Fibroblast of pulmonary artery (primary cell): ENCODE data around the gene TLR10.
"Not testable (repeated sequence)": the region's sequence is repeated elsewhere in the genome, so short reads cannot be mapped to it uniquely, and the experiment has no call there.

Source experiments
- DNase-seq: peaks from one replicate; pipeline ENCODE4 v3.0.0-alpha.2; 2010; ENCODE audit warnings: low read depth
- H3K4me3 ChIP-seq: replicated peaks from 2 replicates; pipeline ENCODE4 v1.5.1; 2011; ENCODE audit warnings: low read depth, mild to moderate bottlenecking, control low read depth, low read length, moderate library complexity
- TF ChIP-seq, protein P1 (sequence below): IDR thresholded peaks from 2 replicates; pipeline ENCODE4 v1.5.1; 2011; ENCODE audit warnings: mild to moderate bottlenecking, control low read depth, low read length, inconsistent platforms; ENCODE audit errors: missing control alignments

TLR10 gene

GRCh38 chr4:38774181-38774955 is 8.4 kb downstream of the TLR10 start:
- peak; percentile 39 for DNase-seq
- TF ChIP-seq, protein P1, sequence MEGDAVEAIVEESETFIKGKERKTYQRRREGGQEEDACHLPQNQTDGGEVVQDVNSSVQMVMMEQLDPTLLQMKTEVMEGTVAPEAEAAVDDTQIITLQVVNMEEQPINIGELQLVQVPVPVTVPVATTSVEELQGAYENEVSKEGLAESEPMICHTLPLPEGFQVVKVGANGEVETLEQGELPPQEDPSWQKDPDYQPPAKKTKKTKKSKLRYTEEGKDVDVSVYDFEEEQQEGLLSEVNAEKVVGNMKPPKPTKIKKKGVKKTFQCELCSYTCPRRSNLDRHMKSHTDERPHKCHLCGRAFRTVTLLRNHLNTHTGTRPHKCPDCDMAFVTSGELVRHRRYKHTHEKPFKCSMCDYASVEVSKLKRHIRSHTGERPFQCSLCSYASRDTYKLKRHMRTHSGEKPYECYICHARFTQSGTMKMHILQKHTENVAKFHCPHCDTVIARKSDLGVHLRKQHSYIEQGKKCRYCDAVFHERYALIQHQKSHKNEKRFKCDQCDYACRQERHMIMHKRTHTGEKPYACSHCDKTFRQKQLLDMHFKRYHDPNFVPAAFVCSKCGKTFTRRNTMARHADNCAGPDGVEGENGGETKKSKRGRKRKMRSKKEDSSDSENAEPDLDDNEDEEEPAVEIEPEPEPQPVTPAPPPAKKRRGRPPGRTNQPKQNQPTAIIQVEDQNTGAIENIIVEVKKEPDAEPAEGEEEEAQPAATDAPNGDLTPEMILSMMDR = no peak
- no peak overlapping the region for H3K4me3 ChIP-seq

DNA sequence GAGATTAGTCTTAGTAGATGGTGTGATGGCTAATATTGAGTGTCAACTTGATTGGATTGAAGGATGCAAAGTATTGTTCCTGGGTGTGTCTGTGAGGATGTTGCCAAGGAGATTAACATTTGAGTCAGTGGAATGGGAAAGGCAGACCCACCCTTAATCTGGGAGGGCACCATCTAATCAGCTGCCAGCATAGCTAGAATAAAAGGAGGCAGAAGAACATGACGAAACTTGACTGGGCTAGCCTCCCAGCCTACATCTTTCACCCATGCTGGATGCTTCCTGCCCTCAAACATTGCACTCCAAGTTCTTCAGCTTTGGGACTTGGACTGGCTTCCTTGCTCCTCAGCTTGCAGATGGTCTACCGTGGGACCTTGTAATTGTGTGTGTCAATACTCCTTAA is 12.5 kb downstream of the TLR10 start:
- not testable (repeated sequence) for DNase-seq

GRCh38 chr4:38769857-38770256 is 12.9 kb downstream of the TLR10 start:
- TF ChIP-seq, protein P1 = no peak
- DNase-seq = no peak
- H3K4me3 ChIP-seq = no peak overlapping the region

More for the DNA sequence above, 12.5 kb downstream of the TLR10 start:
- H3K4me3 ChIP-seq = not testable (repeated sequence)

DNA sequence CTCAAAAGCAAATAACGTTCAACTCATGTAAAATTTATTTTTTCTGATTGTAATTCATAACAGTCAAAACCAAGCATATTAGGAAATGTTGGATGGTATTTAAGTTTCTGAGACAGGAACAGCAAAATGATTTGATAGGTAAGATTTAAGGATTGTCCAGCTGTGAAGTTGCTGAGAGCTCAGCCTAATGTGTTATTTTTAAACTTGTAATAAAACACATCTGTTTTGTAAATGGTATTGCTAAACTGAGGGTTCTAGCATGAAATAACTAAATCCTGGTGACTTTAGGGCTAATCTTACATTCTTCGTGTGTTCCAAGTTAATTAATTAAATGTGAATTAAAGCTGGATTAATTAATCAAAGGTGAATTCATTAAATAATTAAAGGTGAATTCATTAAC is 13.3 kb downstream of the TLR10 start:
- H3K4me3 ChIP-seq = no peak overlapping the region
- no peak for DNase-seq
- TF ChIP-seq, protein P1 = no peak

DNA sequence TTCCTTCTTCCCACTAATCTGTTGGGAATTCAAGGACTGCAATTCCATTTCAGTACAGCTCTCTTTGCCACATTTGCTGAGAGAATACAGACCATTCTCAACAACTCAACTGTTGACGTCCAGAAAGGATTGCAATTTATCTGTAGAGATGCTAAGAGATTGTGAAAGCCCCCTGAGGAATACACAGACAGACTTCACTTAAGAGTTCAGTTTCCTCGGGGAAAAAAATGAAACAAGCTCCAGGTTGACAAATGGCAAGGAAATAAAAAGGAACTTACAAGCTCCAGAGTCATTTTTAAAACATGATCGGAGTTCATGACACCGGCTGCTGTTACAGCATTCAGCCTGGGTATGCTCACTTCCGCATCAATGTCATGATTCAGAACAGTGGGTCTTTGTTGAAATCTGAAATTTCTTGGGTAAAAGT is 13.8 kb downstream of the TLR10 start:
- H3K4me3 ChIP-seq = no peak overlapping the region
- TF ChIP-seq, protein P1 = no peak
- peak; percentile 51 for DNase-seq

- not testable (repeated sequence) for H3K4me3 ChIP-seq, DNase-seq
Measured at GRCh38 chr4:38766940-38767339, 15.8 kb downstream of the TLR10 start.

DNA sequence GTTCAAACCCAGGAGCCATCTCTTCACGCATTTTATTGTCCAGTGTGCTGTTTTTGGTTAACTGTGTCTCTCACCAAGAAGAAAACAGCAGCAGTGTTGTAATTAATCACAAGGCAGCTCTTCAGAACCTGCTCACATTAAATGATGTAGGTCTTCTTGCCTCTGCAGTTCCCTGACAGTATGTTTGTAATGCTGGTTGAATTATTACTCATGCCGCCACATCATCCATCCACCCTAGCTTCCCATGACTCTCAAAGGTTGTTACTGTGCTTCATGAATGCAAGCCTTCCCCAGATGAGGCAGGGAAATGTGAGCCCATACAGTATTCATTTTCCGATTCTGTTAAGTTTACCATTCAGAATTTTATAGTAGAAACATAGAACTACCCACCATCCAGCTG is 17.4 kb downstream of the TLR10 start:
- no peak for DNase-seq
- TF ChIP-seq, protein P1 = no peak
- H3K4me3 ChIP-seq = no peak overlapping the region

DNA sequence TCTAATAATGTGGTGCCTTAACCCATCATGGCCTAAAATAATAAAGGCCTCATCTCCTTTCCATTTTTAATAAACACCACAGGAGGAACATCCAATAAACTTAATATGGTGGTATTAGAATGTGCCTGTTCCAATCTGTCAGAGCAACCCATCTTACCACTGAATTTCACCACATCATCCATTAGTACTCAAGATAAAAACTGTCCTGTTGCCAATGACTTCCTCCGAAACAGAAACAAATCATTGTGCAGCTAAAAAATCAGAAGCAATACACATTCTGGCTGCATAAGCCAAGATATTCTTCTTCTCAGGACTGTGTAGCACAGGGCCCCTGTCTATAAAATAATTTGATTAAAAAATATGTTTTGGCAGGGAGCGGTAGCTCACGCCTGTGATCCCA is 18.5 kb downstream of the TLR10 start:
- H3K4me3 ChIP-seq = no peak overlapping the region
- no peak for DNase-seq
- TF ChIP-seq, protein P1 = no peak
